Fibroblast of villous mesenchyme (primary cell): ENCODE results near the gene TRIM26. TPM values are rescaled to one million over a fixed set of nuclear protein-coding genes. Genes with fewer than 3 reads are reported as not detected.

ENCODE experiments used
- DNase-seq: peaks from one replicate; pipeline ENCODE4 v3.0.0-alpha.2; 2010; ENCODE audit warnings: low read depth
- H3K4me3 ChIP-seq: 2 replicates; pipeline ENCODE4 v1.5.1; 2011; ENCODE audit warnings: low read depth, mild to moderate bottlenecking, low read length
- total RNA-seq: library from RNA; depleted of rRNA; stranded (reverse); fragments of >200 nt; gene quantifications from 2 replicates; pipeline ENCODE4 v1.2.3, GENCODE V29; 2012
- TF ChIP-seq, protein P1 (sequence below): IDR thresholded peaks from 2 replicates; pipeline ENCODE4 v1.5.1; 2012; ENCODE audit warnings: low read depth, mild to moderate bottlenecking, low read length; ENCODE audit not compliant: insufficient read depth

TRIM26 gene
- total RNA-seq, 1 donor, result 21.2 TPM

DNA sequence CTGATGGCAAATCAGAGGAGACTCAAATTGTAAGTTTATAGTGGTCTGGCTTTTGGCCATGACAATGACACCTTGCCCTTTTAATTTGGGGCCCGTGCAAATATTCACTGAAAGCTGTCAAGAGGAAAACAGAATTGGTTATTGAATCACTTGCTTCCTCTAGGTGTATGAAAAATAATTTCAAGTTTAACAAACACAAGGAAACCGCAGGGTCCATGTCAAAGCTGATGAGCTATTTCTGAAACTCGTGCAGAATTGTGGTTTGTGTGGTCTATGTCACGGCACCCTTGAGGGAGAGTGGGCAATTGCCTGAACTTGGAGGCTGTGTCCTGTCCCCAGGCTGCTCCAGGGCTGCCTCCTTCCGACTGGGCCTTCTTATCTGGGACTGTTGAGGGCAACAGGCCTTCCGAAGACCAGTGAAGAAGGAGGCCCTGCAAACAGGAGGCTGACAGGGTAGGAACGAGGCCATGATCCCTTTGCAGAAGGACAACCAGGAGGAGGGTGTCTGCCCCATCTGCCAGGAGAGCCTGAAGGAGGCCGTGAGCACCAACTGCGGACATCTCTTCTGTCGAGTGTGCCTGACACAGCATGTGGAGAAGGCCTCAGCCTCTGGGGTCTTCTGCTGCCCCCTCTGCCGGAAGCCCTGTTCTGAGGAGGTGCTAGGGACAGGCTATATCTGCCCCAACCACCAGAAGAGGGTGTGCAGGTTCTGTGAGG lies 76.5 kb downstream of the TRIM26 start:
- TF ChIP-seq, protein P1, sequence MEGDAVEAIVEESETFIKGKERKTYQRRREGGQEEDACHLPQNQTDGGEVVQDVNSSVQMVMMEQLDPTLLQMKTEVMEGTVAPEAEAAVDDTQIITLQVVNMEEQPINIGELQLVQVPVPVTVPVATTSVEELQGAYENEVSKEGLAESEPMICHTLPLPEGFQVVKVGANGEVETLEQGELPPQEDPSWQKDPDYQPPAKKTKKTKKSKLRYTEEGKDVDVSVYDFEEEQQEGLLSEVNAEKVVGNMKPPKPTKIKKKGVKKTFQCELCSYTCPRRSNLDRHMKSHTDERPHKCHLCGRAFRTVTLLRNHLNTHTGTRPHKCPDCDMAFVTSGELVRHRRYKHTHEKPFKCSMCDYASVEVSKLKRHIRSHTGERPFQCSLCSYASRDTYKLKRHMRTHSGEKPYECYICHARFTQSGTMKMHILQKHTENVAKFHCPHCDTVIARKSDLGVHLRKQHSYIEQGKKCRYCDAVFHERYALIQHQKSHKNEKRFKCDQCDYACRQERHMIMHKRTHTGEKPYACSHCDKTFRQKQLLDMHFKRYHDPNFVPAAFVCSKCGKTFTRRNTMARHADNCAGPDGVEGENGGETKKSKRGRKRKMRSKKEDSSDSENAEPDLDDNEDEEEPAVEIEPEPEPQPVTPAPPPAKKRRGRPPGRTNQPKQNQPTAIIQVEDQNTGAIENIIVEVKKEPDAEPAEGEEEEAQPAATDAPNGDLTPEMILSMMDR, result no peak
- no peak for DNase-seq
- H3K4me3 ChIP-seq, result no peak overlapping the region

DNA sequence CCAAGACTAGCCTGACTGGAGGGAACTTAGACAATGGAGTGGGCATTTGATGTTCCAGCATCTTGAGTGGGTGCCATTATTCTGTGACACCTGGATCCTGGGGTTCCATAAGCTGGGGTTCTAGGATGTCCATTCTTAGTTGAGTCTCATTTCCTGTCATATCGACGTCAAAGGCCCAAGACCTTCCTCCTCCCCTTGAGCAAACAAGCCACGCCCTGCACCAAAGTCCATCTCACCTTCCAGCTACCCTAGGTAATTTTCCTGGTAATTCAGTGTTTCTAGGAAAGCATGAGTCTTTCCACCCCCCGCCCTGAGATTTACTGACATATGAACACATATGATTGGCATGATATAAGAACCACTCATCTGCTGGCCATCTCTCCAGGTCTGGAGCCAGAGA lies 77.4 kb downstream of the TRIM26 start, which contains the start of gene TRIM40:
Gene TRIM40, plus strand, starts transcription at position 384 of the 400 bp plus-strand sequence. CDS start 897 bp downstream, outside the sequence.
- DNase-seq, result no peak
- TF ChIP-seq, protein P1, result no peak
- H3K4me3 ChIP-seq, result no peak within 1 kb of the TSS

DNA sequence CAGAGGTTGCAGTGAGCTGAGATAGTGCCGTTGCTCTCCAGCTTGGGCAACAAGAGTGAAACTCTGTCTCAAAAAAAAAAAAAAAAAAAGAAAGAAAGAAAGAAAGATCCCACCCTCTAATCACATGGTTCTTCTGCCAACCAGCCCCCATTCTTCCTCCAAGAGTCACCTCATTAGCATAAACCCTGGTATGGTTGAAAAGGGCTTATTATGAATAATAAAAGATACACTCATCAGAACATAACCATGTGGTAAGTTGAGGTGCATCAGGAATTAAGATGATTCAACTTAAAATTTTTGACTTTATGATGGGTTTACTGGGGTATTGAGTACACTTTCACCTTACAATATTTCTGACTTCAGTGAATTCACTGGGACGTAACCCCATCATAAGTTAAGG lies 78.1 kb downstream of the TRIM26 start:
- DNase-seq, result no peak
- TF ChIP-seq, protein P1, result no peak
- H3K4me3 ChIP-seq, result no peak overlapping the region

Other genes with a start within 250 kb of the TRIM26 start
- gene POLR1H, start 152.1 kb downstream of the TRIM26 start, total RNA-seq, result 20.0 and 20.3 TPM in 2 replicates
- 23.7 and 33.2 TPM in 2 replicates for gene PPP1R11, start 146.2 kb downstream of the TRIM26 start, total RNA-seq
- not detected in 2 replicates for gene RNF39, start 137.6 kb downstream of the TRIM26 start, total RNA-seq
- gene TRIM31, start 100.3 kb downstream of the TRIM26 start, total RNA-seq, result not detected in 2 replicates
- gene TRIM40, start 77.3 kb downstream of the TRIM26 start, total RNA-seq, result not detected in 2 replicates
- not detected in 2 replicates for gene TRIM10, start 52.2 kb downstream of the TRIM26 start, total RNA-seq
- not detected in 2 replicates for gene TRIM15, start 49.9 kb downstream of the TRIM26 start, total RNA-seq
- 10.8 and 11.3 TPM in 2 replicates for gene TRIM39, start 113.5 kb upstream of the TRIM26 start, total RNA-seq
- gene RPP21, start 131.8 kb upstream of the TRIM26 start, total RNA-seq, result 26.3 and 45.4 TPM in 2 replicates